Putamen (tissue), 1 donor: ENCODE data around the gene ACP7.

Experiments used
- DNase-seq: peaks from one replicate; pipeline ENCODE4 v3.0.0-alpha.2; 2016; ENCODE audit warnings: low spot score

Gene ACP7

DNA sequence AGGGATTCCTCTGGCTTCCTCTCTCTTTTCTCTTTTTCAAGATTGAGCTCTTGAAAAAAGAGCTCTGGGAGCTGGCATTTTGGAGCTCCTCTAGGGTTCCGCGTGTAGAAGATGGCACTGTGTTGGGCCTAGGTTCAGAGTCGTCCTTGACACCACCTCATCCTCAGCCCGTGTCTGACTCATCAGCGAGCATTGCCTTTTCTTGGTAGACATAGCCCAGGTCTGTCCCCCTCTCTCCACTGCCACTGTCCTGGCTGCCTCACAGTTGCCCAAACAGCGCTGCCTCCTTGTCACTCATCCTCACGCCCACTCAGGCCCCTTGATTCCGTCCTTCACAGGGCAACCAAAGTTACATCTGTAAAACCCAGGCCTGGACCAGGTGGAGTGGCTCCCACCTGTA, 66.1 kb downstream of the ACP7 start:
- no peak for DNase-seq

DNA sequence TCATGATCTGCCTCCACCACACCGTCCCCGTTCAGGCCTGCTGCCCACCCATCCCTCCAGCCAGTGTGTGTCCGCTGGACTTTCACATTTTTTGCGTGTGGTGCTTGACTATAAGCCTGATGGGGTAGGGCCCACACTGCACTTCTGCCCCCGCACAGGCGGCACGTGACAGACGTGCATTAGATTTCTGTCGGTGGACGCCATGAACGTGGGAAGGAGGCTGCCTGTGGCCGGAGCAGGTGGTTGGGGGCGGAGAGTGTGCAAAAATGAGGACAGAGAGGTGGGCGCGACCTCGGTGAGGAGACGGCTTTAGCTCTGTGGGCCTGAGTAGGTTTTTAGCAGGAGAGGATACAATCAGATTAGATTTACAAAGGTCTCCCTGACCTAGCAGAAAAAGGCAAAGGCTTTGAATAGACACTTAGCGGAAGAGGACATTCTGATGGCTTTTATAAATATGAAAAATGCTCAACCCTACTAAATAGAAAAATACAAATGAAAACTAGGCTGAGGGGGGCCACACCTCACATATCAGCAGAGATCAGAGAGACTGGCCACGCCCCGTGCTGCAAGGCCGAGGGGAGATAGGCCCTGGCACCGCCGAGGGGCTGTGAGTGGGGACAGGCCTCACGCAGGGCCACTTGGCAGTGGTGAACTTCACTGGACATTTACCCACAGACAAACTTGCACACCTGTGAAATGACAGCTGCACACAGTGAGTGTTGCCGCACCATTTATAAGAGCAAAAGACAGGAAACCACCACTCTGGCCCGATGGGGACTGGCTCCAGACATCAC, 66.8 kb downstream of the ACP7 start:
- no peak for DNase-seq

DNA sequence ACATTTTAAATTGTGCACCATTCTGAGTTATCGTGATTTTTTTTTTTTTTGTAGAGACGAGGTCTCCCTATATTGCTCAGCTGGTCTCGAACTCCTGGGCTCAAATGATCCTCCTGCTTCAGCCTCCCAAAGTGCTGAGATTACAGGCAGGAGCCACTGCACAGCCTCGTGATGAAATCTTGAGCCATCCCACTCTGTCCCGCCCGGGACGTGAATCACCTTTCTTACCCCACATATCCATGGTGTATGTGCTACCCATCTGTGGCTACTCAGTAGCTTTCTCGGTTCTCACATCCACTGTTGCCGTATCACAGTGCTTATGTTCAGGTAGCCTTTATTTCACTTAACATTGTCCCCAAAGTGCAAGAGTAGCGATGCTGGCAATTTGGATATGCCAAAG, 67.9 kb downstream of the ACP7 start:
- no peak for DNase-seq

DNA sequence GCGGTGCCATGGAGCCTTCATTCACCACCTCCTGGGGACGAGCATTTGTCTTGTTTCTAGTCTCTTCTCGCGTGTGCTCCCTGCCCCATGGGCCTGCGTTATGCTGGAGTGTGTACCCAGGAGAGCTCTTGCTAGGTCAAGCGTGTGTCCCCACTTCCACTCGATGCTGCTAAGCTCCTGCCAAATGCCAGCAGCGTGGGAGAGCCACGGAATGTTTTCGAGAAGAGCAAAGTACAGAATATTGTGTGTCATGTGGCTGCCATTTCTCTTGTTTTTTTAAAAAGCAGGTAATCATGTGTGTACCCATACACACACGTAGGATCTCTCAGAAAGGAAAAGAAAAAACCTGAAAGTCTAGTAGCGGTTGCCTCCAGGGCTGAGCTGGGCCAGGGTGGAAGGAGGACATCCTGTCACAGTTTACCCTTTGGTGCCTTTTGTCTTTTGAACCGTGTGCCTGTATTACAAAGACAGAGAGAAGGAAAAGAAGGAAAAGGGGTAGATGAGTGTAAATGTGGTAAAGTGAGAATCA, 70.0 kb downstream of the ACP7 start:
- no peak for DNase-seq

DNA sequence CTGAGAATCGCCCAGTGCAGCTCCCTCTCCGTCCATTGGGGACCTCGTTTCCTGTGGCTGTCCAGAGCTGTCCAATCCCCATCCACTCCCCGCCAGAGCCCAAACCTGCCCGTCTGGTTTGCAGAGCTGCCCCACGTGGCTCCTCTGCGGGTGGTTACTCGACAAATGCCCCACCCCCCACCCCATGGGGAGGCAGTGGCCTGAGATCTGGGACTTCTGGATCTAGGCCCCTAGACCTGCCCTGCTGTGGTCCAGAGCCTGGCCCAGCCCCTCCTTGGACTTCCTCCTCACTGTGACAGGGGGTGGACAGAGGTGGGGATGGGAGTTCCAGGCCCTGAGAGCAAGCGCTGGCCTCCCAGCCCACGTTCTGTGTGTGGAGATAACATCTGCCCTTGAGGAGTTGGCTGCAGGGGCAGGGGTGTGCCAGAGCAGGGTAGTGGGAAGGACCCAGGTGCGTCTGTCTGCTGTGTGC, 70.5 kb downstream of the ACP7 start:
- DNase-seq: no peak

DNA sequence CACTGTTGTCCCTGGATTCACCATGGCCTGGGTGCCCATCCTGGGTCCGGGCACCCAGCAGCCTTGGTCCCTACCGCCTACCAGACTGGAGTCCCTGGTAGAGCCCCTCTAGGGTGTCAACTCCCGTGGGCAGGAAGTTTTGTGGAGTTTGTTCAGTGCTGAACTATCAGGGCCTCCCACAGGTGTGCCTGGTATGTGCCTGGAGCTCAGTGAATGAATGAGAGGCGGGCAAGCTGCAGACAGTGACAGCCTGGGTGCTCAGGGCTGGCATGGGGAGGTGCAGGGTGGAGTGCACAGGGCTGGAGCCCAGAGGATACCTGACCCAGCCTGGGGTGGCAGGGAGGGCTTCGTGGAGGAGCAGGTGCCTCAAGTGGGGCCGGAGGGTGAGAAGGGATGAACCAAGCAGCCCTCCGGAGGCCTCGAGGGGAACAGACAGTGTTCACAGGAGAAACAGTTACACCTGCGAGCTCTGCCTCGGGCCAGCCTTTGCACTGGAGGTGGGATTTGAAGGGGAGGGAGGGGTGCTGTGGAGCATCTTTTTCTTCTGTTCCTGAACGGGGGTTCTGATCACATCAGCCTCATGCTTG, 71.0 kb downstream of the ACP7 start:
- no peak for DNase-seq

DNA sequence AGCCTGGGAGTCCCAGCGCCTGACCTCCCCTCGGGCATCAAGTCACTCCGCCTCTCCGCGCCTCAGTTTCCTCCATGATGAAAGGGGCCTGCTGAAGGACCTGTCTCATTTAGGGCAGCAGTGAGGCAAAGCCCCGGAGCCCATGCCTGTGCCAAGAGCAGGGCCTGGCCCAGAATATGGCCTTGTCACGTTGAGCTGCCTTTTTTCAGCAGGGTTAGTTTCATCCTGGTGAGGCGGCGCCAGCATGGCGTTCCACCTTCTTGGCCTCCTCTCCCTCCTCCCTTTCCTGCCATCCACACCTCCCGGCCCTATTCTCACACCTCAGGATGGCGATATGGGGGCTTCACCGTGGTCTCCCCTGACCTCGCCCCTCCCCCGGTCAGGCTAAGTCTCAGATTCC, 71.6 kb downstream of the ACP7 start:
- no peak for DNase-seq

DNA sequence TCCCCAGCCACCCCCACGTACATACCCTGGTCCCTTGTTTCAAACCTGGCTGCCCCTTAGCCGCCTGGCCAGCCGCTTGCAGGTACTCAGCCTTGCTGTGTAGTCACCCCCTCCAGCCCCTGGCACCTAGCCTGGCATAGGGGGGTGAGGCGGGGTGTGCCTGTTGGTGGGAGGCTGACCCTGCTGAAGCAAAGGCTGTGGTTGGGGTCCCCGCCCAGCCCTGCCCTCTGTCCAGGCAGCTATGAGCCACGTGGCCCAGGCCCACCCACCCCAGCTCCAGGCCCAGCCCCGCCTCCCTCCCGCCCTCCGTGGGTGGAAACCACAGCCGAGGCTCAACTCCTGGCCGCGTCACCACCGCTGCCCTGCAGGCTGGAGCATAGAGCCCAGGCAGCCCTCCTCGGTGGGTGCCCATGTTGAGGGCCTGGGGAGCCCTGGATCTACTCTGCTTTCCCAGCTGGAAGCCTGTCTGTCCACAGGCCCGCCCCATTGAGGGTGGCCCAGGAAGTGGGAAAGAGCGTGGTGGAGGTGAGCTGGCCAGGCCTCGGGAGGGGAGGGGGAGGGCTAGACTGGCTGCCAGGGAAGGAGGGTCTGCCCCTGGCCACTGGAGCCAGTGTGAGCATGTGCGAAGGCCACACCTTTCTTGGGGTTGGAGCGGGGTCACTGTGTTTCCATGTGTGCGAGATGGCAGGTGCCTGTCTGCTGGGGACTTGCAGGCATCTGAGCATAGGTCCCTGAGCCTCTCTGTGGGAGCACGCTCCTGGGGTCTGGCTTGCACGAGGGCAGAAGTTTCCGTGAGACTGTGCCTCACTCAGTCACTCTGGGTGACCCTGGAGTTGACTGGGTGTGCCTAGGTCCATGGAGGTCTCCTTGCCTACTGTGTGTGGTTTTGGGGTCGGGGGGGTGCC, 72.4 kb downstream of the ACP7 start:
- DNase-seq: no peak

DNA sequence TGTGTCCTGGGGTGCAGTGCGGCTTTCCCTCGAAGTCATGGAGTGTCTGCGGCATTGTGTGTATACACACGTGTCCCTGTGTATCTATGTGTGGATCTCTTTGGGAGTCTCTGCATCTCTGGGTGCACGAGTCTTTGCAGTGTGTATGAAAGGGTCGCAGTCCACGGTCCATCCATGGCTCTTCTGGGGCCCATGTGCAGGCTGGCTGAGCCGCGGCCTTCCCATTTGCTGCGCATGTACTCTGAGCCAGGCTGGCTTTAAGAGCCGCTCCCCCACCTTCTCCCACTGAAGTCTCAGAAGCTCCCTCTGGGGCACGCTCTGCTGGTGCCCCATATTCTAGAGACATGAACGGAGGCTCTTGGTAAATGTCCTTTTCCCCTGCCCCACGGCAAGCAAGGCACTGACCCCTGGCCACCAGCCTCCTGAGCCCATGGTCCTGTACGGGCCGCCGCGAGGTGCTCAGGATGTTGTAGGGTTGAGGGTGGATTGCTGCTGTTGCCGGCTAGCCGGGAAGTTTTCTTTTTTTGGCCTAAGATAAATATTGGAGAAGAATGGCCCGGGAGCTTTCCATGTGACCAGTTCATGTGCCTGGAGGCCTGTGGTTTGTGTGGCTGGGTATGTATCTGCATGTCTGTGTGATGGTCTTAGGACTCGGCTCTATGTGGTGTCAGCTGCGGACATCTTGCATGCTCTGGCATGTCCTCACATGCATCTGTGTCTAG, 73.3 kb downstream of the ACP7 start:
- DNase-seq: no peak

DNA sequence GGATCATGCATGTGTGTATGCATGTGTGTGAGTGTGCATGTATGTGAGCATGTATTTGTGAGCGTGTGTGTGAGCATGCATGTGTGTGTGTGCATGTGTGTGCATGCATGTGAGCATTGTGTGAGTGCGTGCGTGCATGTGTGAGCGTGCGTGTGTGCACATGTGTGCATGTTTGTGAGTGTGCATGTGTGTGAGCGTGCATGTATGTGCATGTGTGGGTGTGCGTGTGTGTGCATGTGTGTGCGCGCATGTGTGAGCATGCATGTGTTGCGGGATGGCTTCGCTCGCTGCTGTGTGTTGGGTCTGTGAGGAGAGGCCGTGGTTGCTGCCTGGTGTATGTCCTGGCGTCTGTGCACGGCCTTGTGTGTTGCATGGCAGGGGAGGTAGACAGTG, 73.8 kb downstream of the ACP7 start:
- no peak for DNase-seq

DNA sequence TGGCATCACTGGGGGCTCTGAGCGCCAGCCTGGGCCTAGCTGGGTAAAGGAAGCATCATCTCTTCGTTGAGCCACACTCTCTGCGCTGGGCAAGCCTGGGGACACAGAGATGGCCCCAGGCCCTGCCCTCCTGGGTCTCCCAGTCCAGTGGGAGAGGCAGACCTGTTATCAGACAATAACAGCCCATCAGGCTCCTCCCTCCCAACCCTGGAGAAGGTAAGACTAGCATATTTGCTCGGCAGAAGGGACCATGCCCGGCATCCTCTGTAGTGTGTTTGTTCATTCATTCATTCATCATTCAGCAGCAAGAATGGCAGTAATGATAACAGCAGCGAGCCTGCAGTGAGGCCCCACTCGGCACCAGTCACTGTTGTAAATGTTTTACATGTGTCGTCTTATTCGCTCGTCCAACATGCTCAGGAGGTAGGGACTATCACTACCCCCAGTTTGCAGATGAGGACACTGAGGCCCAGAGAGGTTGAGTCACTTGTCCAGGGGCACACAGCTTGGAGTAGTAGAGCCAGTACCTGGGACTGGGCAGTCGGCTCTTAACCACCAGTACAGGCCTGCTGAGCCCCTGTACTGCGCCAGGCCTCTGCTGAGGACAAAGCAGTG, 74.6 kb downstream of the ACP7 start:
- DNase-seq: no peak

DNA sequence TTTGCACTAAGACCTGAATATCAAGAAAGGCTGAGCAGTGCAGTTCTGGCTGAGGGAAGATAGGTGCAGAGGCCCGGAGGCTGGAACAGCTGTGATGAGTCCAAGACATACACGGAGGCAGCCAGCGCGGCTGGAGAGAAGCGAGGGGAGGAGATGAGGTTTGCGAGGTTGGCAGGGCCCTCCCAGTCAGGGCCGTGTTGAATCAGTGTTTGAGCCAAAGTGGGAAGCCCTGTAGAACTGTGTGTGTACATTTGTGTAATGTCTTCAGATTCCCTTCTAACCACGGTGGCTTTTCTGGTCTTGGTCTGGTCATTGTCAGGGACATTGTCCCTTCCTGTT, 76.3 kb downstream of the ACP7 start:
- no peak for DNase-seq
